Kidney epithelial cell (primary cell): ENCODE measurements around the gene PTPRE. TPM values are rescaled to one million over a fixed set of nuclear protein-coding genes. Genes with fewer than 3 reads are reported as not detected.

Experiments
- DNase-seq: peaks from one replicate; pipeline ENCODE4 v3.0.0-alpha.2; 2010; ENCODE audit warnings: low read depth
- H3K27me3 ChIP-seq: 2 replicates; pipeline ENCODE4 v1.6.0; 2011; ENCODE audit warnings: low read length; ENCODE audit not compliant: control insufficient read depth, insufficient read depth
- H3K36me3 ChIP-seq: 2 replicates; pipeline ENCODE4 v1.5.1; 2011; ENCODE audit warnings: low read length; ENCODE audit not compliant: control insufficient read depth, insufficient read depth
- H3K4me3 ChIP-seq: 2 replicates; pipeline ENCODE4 v1.5.1; 2011; ENCODE audit warnings: low read depth, mild to moderate bottlenecking, control low read depth, low read length
- total RNA-seq: library from RNA; depleted of rRNA; stranded (reverse); fragments of >200 nt; gene quantifications from 2 replicates; pipeline ENCODE4 v1.2.3, GENCODE V29; 2015
- TF ChIP-seq, protein P1 (sequence below): IDR thresholded peaks from 2 replicates; pipeline ENCODE4 v1.5.1; 2011; ENCODE audit warnings: mild to moderate bottlenecking, moderate library complexity, low read length, control low read depth, inconsistent platforms; ENCODE audit not compliant: insufficient read depth, poor library complexity, severe bottlenecking

PTPRE gene
- total RNA-seq, 1 donor from 2014 or later, result 10.3 TPM

DNA sequence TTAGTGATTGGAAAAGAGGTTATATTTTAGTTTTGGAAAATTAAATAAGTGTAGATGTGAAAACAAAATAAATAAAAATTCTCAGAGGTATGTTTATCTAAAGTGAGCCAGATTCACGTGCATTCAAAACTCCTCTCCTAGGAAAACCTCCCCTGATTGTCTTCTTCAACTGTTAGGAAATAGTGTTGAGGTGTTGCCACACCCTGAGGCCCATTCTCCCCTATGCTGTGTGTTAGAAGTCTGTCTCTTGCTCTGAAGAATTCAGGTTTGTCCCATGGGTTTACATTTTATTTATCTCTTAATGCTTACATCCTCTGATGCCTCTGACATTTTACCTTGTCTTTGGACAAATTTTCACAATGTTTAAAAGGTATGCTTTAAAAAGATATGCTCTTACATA, 40.3 kb downstream of the PTPRE start:
- Histone ChIP-seq H3K4me3 (no peak overlapping the region), H3K27me3 (no peaks in the 10 kb centered on the region), H3K36me3 (no peaks in the 10 kb centered on the region)
- TF ChIP-seq, protein P1, sequence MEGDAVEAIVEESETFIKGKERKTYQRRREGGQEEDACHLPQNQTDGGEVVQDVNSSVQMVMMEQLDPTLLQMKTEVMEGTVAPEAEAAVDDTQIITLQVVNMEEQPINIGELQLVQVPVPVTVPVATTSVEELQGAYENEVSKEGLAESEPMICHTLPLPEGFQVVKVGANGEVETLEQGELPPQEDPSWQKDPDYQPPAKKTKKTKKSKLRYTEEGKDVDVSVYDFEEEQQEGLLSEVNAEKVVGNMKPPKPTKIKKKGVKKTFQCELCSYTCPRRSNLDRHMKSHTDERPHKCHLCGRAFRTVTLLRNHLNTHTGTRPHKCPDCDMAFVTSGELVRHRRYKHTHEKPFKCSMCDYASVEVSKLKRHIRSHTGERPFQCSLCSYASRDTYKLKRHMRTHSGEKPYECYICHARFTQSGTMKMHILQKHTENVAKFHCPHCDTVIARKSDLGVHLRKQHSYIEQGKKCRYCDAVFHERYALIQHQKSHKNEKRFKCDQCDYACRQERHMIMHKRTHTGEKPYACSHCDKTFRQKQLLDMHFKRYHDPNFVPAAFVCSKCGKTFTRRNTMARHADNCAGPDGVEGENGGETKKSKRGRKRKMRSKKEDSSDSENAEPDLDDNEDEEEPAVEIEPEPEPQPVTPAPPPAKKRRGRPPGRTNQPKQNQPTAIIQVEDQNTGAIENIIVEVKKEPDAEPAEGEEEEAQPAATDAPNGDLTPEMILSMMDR, result no peak
- DNase-seq, result no peak

DNA sequence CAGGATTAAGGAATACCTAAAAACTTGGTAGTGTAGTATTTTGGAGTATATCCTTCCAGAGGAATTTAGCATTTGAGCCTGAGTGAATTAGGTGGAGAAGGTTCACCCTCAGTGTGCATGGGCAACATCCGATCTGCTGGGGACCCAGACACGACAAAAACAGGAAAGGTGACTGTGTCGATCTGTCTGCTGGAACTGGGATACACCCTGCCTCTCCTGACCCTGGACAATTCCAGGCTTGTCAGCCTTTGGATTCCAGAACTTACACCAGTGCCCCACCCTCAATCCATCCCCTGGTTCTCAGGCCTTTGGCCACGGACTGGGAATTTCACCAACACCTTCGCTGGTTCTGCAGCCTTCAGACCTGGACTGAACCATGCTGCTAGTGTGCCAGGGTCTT, 41.9 kb downstream of the PTPRE start:
- no peaks in the 10 kb centered on the region for H3K27me3 ChIP-seq
- TF ChIP-seq, protein P1, result no peak
- no peak for DNase-seq
- no peaks in the 10 kb centered on the region for H3K36me3 ChIP-seq
- H3K4me3 ChIP-seq, result no peak overlapping the region

DNA sequence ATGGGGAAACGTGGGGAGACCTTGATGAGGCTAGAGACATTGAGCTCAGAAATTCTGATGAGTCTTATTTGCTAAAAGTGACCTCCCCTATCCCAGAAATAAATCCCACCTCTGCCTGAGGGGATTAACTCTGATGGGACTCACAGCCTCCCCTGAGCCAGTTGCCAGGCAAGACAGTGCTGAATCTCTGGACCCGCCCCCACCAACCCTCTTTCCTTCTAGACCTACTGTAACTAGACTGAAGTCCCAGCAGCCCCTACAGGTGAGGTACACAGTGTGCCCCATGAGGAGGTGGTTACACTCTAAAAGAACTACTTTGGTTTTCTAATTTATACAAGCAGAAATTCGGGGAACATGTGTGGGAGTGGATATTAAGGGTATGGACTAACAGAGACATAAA, 42.9 kb downstream of the PTPRE start:
- no peak for DNase-seq
- no peaks in the 10 kb centered on the region for H3K27me3 ChIP-seq
- TF ChIP-seq, protein P1, result no peak
- no peaks in the 10 kb centered on the region for H3K36me3 ChIP-seq
- H3K4me3 ChIP-seq, result no peak overlapping the region

DNA sequence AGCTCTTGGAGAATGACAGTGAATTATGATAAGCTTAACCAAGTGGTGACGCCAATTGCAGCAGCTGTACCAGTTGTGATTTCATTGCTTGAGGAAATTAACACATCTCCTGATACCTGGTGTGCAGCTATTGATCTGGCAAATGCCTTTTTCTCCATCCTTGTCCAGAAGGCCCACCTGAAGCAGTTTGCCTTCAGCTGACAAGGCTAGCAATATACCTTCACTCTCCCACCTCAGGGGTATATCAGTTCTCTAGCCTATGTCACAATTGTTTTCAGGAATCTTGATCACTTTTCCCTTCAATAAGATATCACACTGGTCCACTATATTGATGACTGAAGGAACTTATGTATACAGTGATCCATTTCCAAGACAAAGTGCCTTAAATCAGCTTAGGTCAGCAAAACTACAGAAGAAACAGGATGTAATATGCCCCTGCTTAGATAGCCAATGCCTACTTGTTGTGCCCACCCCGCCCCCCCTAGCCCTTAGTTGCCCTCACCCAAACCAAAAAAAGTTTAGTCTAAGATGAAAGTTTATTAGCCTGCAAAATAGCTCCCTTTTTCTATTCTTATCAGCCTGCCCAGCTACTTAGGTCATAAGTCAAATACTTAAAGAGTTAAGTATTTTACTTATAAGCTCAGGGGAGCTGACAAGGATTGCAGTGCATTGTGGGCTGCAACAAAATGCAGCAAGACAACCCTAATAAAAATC, 45.1 kb downstream of the PTPRE start:
- H3K4me3 ChIP-seq, result no peak overlapping the region
- DNase-seq, result no peak
- TF ChIP-seq, protein P1, result no peak

DNA sequence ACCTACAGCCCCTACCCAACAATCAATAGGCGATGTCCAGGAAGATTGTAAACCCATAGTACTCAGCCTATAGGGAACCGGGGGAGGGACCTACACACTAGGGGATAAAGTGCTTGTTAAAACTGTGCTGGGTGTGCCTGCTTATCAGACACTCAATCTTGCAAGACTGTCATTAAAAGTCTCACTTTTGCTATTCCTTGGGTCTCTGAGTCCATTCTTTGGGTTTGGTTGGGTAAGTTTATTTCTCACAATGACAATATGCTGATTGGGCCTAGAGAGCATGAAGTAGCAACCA, 45.6 kb downstream of the PTPRE start:
- H3K36me3 ChIP-seq, result no peaks in the 10 kb centered on the region
- H3K4me3 ChIP-seq, result no peak overlapping the region
- no peaks in the 10 kb centered on the region for H3K27me3 ChIP-seq
- TF ChIP-seq, protein P1, result no peak
- no peak for DNase-seq

More for the DNA sequence above, 45.1 kb downstream of the PTPRE start:
- Histone ChIP-seq H3K27me3 (no peaks in the 10 kb centered on the region), H3K36me3 (no peaks in the 10 kb centered on the region)

DNA sequence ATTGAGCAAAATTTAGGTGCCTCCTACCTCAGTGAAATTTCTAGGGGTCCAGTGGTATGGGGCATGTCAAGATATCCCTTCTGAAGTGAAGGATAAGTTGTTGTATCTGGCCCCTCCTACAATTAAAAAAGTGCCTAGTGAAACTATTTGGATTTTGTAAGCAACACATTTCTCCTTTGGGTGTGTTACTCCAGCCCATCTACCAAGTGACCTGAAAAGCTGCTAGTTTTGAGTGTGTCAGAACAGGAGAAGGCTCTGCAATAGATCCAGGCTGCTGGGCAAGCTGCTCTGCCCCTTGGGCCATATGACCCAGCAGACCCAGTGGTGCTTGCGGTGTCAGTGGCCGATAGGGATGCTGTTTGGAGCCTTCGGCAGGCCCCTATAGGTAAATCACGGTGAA, 46.0 kb downstream of the PTPRE start:
- TF ChIP-seq, protein P1, result no peak
- DNase-seq, result no peak
- Histone ChIP-seq H3K27me3 (no peaks in the 10 kb centered on the region), H3K4me3 (no peak overlapping the region), H3K36me3 (no peaks in the 10 kb centered on the region)
